GM19035 (cell line): ENCODE measurements around the gene QPRT.
A peak's percentile ranks its signal among the peaks of the same experiment; 100 is the strongest.
"Not testable (repeated sequence)": the region's sequence is repeated elsewhere in the genome, so short reads cannot be mapped to it uniquely, and the experiment has no call there.

Experiments used
- ATAC-seq: cut with Tn5 transposase; IDR thresholded peaks from one replicate; pipeline ENCODE4 v1.9.1; 2021; ENCODE audit not compliant: unreplicated experiment

The QPRT gene

DNA sequence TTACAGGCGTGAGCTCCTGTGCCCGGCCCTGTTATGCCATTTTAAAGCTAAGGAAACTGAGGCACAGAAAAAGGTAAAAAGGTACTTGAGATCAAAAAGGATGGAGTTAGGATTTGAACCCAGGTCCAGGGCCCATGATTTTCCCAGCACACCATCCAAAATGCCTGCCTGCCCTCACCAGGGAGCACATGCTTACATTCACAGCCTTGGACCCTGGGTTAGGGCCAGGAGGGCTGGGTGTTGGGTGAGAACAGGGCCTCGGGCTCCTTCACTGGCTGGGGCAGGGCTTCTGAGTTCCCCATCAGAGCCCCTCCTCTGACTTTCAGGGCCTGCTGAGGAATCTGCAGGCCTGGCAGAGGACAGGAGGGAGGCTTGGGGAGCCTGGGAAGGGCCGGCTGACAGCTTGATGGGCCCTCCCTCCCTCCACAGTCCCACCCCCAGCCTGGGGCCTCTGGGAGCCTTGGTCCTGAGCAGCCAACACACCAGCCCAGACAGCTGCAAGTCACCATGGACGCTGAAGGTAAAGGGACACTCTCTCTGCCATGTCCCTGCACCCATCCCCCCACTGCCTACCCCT is at the start of gene QPRT:
Gene QPRT (plus strand): TSS at position 490 of the 577 bp plus-strand sequence. CDS start 18 bp downstream, at position 508.
- no peak for ATAC-seq

- not testable (repeated sequence) for ATAC-seq
Observed at GRCh38 chr16:29629318-29629717, 49.7 kb upstream of the QPRT start.

DNA sequence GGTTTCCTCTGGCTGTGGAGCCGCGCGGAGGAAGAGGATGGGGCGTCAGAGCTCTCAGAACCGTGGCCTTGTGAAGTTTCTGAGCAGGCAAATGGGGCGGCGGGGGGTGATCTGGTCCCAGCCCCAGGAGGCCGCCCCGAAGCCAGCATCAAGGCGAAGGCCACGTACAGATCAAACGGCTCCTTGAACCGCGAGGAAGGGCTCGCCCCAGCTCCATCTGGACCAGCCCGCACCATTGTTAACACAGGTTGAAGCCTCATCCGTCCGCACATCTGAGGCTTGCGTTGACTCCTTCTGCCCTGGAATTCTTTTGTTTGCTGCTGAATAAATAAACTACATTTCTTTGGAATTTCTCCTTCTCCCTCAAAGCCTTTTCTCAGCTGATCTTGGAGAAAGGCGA is 47.3 kb upstream of the QPRT start:
- ATAC-seq = not testable (repeated sequence)

- not testable (repeated sequence) for ATAC-seq
Observed at GRCh38 chr16:29635902-29636301, 43.1 kb upstream of the QPRT start.

DNA sequence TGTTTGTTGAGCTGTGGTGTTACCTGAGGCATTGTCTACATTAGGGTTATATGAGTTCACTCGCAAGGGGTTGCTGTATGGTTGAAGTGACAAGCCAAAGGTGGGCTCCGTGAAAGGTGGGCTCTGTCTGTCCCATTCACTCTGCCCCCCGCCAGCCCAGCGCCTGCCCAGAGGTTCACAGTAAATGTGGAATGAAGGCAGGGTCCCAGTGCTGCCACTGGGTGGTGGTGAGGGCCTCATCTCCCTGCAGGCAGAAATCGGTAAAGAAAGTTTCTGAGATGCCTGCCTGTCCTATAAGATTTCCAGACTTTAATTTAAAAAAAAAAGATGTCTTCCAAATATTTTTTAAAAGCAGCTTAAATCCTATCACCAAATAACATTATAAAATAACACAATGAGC is 42.6 kb upstream of the QPRT start:
- not testable (repeated sequence) for ATAC-seq

DNA sequence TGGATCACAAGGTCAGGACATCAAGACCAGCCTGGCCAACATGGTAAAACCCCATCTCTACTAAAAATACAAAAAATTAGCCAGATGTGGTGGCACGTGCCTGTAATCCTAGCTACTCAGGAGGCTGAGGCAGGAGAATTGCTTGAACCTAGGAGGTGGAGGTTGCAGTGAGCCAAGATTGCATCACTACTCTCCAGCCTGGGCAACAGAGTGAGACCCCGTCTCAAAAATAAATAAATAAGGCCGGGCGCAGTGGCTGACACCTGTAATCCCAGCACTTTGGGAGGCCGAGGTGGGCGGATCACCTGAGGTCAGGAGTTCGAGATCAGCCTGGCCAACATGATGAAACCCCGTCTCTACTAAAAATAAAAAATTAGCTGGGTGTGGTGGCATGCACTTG is 40.2 kb upstream of the QPRT start:
- ATAC-seq = not testable (repeated sequence)

DNA sequence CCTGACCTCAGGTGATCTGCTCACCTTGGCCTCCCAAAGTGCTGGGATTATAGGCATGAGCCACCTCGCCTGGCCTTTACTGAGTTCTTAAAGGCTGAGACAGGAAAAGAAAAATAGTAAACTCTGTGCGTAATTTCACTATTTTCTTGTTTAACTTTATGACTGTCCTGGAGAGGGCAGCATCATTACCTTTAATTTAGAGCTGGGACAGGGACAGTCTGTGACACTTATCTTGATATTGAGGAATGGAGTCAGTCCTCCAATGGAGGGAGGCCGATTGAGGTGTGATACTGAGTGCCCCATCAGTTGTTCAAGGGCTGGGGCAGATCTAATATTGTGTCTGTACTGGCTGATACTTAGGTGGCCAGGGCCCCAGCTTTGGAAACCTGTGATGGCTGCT is 37.4 kb upstream of the QPRT start:
- ATAC-seq = no peak

- ATAC-seq = no peak
Observed at GRCh38 chr16:29643596-29643995, 35.4 kb upstream of the QPRT start.

GRCh38 chr16:29644338-29644857 is 34.6 kb upstream of the QPRT start:
- ATAC-seq = peak; percentile 51

DNA sequence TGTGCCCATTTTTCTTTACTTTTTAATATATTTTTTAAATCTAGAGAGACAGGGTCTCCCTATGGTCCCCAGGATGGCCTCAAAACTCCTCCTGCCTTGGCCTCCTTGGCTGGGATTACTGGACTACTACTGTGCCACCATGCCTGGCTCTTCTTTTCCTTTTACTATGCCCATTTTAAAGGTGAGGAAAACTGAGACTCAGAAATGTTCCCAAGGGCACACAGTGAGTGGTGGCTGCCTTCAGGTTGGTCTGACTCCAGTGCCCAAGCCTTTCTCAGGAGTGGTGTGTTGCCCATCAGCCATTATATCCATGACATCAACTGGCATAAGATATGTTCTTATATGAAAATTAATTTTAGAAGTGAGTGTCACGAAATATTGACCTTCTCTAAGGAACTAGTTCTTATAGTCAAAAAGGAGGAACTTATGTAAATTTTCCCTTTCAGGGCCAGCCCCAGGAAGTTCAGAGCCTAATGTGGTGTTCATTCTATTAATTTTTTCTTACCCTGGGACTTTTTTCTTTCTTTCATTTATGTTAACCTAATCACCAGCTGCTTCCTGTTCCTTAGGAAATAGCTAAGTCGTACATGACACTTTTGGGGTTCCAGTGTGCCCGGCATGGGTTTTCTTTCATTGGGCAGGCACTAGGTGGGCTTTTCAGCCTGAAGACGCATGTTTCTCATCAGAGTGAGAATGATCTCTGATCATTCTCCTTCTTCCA is 33.8 kb upstream of the QPRT start:
- no peak for ATAC-seq

DNA sequence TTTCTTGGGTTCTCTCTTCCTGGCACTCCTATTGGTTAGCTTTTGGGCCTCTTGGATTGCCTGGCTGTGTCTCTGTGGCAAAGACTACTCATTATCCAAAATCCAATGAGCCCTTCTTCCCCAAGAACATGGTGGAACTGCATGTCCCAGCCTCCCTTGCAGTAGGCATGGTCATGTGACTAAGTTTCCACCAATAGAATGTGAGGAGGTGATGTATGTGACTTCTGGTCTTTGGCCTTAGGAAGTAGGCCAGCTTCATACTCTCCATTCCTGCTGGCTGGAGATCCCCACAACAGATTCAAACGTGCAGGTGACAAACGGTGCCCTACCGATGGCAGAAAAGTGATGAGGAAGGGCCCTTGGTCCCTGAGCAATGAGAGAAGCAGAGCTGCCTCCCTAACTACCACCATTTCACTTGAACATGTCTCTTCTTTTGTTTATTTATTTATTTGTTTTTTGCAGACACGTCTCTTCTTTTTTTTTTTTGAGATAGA is 33.2 kb upstream of the QPRT start:
- no peak for ATAC-seq

- ATAC-seq = no peak
Observed at GRCh38 chr16:29646947-29647346, 32.0 kb upstream of the QPRT start.

DNA sequence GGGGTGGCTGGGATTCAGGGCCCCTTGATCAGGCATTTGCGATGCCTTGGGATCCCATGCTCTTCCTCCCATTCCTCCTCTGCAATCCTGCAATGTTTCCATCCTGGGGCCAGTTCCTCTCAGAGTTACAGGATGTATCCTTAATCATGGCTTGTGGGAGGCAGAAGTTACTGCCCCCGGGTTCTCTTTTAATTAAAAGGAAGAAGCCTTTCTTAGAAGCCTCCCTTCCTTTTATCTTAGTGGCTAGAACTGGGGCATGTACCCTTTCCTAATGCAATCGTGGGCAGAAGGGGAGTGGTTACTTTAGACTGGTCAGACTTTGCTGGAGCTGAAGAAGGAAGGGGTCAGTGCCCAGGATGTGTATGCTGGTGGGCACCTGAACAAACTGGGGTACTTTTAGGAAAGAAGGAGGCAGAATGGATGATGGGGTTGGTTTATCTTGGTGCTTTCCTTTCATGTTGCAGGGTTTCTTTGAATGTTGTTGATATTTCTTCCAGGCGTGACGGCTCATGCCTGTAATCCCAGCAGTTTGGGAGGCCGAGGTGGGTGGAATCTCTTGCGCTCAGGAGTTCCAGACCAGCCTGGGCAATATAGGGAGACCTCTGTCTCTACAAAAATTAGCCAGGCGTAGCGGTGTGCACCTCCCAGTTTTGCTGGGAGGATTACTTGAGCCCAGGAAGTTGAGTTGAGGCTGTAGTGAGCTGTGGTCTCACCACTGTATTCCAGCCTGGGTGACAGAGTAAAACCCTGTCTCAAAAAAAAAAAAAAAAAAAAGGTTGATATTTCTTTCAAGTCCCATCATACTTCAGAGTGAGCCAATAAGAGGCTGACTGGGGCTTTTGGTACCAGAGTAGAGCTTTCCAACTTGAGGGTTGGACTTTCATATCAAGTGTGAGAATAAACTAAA is 29.1 kb upstream of the QPRT start:
- ATAC-seq = no peak

- ATAC-seq = no peak
Observed at GRCh38 chr16:29650771-29651170, 28.2 kb upstream of the QPRT start.

DNA sequence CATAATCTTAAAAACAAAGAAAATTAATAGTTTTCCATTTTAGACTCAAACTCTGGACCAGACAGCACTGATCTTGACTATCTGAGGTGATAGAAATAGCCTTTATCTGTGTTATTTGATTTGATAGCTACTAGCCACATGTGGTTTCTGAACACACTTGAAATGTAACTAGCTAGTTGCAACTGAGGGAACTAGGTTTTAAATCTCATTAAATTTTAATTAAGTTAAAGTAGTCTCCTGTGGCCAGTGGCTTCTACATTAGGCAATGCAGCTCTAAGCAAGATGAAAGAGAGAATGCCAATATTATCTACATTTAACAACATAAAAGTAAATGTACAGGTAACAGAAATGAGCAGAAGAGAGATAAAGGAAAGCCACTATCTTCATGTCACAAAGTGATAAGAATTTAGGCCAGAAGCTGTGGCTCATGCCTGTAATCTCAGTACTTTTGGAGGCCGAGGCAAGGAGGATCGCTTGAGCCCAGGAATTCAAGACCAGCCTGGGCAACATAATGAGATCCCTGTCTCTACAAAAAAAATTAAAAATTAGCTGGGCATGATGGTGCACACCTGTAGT is 27.1 kb upstream of the QPRT start:
- ATAC-seq = no peak

DNA sequence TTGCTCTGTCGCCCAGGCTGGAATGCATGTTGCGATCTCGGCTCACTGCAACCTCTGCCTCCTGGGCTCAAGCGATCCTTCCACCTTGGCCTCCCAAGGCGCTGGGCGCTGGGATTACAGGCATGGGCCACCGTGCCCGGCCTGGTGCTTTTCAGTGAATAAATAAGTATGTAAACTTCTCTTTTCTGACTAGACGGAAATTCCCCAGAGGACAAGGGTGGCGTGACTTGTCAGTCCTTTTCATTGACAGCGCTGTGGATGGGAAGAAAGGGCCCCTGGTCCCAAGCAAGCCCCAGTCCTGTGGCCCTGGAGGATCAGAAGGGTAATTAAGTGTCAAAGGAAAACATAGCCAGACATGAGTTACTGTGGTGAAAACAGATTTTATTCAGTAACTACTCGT is 25.5 kb upstream of the QPRT start:
- ATAC-seq = no peak

- not testable (repeated sequence) for ATAC-seq
Observed at GRCh38 chr16:29653890-29654289, 25.1 kb upstream of the QPRT start.

DNA sequence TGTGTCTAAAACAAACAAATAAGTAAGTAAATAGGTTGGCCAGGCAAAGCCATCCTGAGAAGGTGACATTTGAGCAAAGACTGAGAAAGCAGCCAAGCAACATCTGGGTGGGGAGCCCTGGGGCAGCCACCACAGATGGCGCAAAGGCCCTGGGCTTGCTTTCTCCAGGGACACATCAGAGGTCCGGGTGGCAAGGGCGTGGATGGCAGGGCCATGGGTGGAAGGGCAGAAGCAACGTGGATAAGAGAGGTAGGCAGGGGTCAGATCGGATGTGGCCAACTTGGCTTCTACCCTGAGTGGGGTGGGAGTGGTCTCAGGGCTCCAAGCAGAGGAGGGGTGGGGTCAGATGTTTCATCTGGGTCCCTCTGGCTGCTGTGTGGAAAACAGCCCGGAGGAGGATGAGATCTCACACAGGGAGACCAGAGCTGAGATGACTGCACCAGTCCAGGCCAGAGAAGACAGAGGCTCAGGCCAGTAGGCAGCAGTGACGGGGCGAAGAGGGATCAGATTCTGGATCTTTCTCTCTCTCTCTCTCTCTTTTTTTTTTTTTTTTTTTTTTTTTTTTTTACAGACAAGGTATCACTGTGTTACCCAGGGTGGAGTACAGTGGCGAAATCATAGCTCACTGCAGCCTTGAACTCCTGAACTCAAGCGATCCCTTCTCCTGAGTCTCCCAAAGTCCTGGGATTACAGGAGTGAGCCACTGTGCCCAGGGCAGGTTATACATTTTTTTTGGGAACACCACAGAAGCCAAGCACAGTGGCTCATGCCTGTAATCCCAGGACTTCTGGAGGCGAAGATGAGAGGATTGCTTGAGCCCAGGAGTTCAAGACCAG is 22.1 kb upstream of the QPRT start:
- no peak for ATAC-seq

DNA sequence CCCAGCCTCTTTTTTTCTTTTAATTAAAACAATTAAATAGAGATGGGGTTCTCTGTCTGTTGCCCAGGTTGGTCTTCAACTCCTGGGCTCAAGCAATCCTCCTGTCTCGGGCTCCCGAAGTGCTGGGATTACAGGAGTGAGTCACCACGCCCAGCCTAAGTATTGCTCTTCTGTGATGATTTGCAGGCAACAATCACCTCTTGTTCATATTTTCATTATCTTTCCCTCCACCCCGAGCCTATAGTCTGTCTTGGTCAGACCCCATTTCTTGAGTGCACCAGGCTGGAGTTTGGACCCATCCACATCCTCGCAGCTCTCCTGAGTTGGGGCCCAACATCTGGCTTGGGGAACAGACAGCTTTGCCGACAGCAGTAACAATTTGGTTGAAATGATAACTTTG is 20.3 kb upstream of the QPRT start:
- ATAC-seq = no peak
